CD14-positive monocyte (primary cell): ENCODE results near the gene SPEM1. TPM values are rescaled to one million over a fixed set of nuclear protein-coding genes. Genes with fewer than 3 reads are reported as not detected.
"Not testable (repeated sequence)": the region's sequence is repeated elsewhere in the genome, so short reads cannot be mapped to it uniquely, and the experiment has no call there.

ENCODE experiments used
- DNase-seq, 3 donors: peaks; one replicate each; pipeline ENCODE4 v3.0.0-alpha.2; 2011 to 2022
- H2AFZ ChIP-seq: 2 replicates; pipeline ENCODE4 v1.6.0; 2012; ENCODE audit warnings: mild to moderate bottlenecking, low read depth, low read length, inconsistent platforms; ENCODE audit not compliant: insufficient read depth, poor library complexity, severe bottlenecking
- H3K27ac ChIP-seq, 2 donors: 1 replicate in 1 of 2; 2 replicates in 1 of 2; pipeline ENCODE4 v1.5.1; 2012 to 2013; ENCODE audit warnings: low read length in 2 of 2, control low read depth in 1 of 2, inconsistent platforms in 1 of 2, low read depth in 1 of 2, mild to moderate bottlenecking in 1 of 2
- H3K27me3 ChIP-seq, 2 donors: one replicate each; pipeline versions ENCODE4 v1.6.0 to v1.6.1; 2011 to 2013; ENCODE audit warnings: low read length in 2 of 2; ENCODE audit not compliant: control insufficient read depth in 2 of 2, insufficient read depth in 2 of 2
- H3K36me3 ChIP-seq, 2 donors: replicated peaks in 1 of 2; 1 replicate in 1 of 2; 2 replicates in 1 of 2; pipeline versions ENCODE4 v1.5.1 to v1.6.1; 2012 to 2013; ENCODE audit warnings: low read length in 2 of 2, control low read depth in 1 of 2, inconsistent platforms in 1 of 2, mild to moderate bottlenecking in 1 of 2; ENCODE audit not compliant: insufficient read depth in 2 of 2, control insufficient read depth in 1 of 2
- H3K4me1 ChIP-seq, 2 donors: 1 replicate in 1 of 2; 2 replicates in 1 of 2; pipeline versions ENCODE4 v1.5.1 to v1.6.1; 2012 to 2013; ENCODE audit warnings: low read length in 2 of 2, control low read depth in 1 of 2, inconsistent platforms in 1 of 2, mild to moderate bottlenecking in 1 of 2, moderate library complexity in 1 of 2; ENCODE audit not compliant: insufficient read depth in 2 of 2, control insufficient read depth in 1 of 2
- H3K4me2 ChIP-seq: replicated peaks from 2 replicates; pipeline ENCODE3; 2012; ENCODE audit warnings: low read length, moderate library complexity, mild to moderate bottlenecking; ENCODE audit not compliant: poor library complexity, severe bottlenecking; ENCODE audit errors: extremely low read depth
- H3K4me3 ChIP-seq, 3 experiments: fragments of 200-600 bp in 1 of 3; sonication (generic) in 1 of 3; replicated peaks in 1 of 3; 1 replicate in 2 of 3; 2 replicates in 1 of 3; pipeline ENCODE4 v1.5.1; 2011 to 2013; ENCODE audit warnings: low read length in 3 of 3, mild to moderate bottlenecking in 3 of 3, control low read depth in 2 of 3, low read depth in 2 of 3, inconsistent platforms in 1 of 3, moderate library complexity in 1 of 3
- H3K79me2 ChIP-seq: 2 replicates; pipeline ENCODE4 v1.6.0; 2012; ENCODE audit warnings: mild to moderate bottlenecking, control low read depth, inconsistent platforms, low read length, moderate library complexity; ENCODE audit not compliant: insufficient read depth
- H3K9ac ChIP-seq: 2 replicates; pipeline ENCODE4 v1.6.0; 2017; ENCODE audit warnings: low read length, mild to moderate bottlenecking; ENCODE audit not compliant: insufficient read depth, poor library complexity, severe bottlenecking
- H3K9me3 ChIP-seq, 2 donors: replicated peaks in 1 of 2; 1 replicate in 1 of 2; 2 replicates in 1 of 2; pipeline versions ENCODE4 v1.5.1 to v1.6.1; 2012 to 2013; ENCODE audit warnings: low read length in 2 of 2, control low read depth in 1 of 2; ENCODE audit not compliant: control insufficient read depth in 1 of 2, insufficient read depth in 1 of 2
- H4K20me1 ChIP-seq: 2 replicates; pipeline ENCODE4 v1.6.0; 2012; ENCODE audit warnings: mild to moderate bottlenecking, low read length, control low read depth, moderate library complexity; ENCODE audit not compliant: insufficient read depth
- H3K27ac Mint-ChIP-seq, 7 donors: one replicate each; pipeline ENCODE4 v1.8.0; 2020; ENCODE audit warnings: mild to moderate bottlenecking in 7 of 7, mixed read lengths in 7 of 7, moderate library complexity in 6 of 7, inconsistent platforms in 2 of 7
- H3K27me3 Mint-ChIP-seq, 3 donors: one replicate each; pipeline ENCODE4 v1.8.0; 2021 to 2022; ENCODE audit warnings: low read depth in 3 of 3, mild to moderate bottlenecking in 3 of 3, mixed read lengths in 3 of 3, moderate library complexity in 3 of 3, inconsistent platforms in 1 of 3
- H3K36me3 Mint-ChIP-seq, 2 donors: one replicate each; pipeline ENCODE4 v1.8.0; 2020; ENCODE audit warnings: mixed read lengths in 2 of 2, inconsistent platforms in 1 of 2, mild to moderate bottlenecking in 1 of 2
- H3K4me1 Mint-ChIP-seq: one replicate; pipeline ENCODE4 v1.8.0; 2020; ENCODE audit warnings: mild to moderate bottlenecking, mixed read lengths
- H3K4me3 Mint-ChIP-seq, 2 donors: one replicate each; pipeline ENCODE4 v1.8.0; 2020; ENCODE audit warnings: mild to moderate bottlenecking in 2 of 2, mixed read lengths in 2 of 2, moderate library complexity in 1 of 2
- H3K9me3 Mint-ChIP-seq, 7 donors: one replicate each; pipeline ENCODE4 v1.8.0; 2020 to 2022; ENCODE audit warnings: mixed read lengths in 7 of 7, mild to moderate bottlenecking in 6 of 7, moderate library complexity in 6 of 7, inconsistent platforms in 2 of 7
- WGBS: methylation state at CpG from one replicate; pipeline ENCODE4 v1.1.5; 2013; ENCODE audit warnings: missing lambda C conversion rate; ENCODE audit not compliant: insufficient coverage; 5-methylcytosine and 5-hydroxymethylcytosine counted together
- intact Hi-C, 2 donors: fragments of 100-400 bp; cut with micrococcal nuclease; formaldehyde crosslinking; loops; one replicate each; pipeline versions ENCODE4 v1.15.0 to v1.15.1; 2023
- polyA plus RNA-seq, 3 donors: library from polyadenylated mRNA; depleted of rRNA in 1 of 3; unstranded in 2 of 3; stranded (reverse) in 1 of 3; fragments of 300-500 nt in 2 of 3; fragments of >200 nt in 1 of 3; fragmentation: Illumina TruSeq in 2 of 3; gene quantifications; 1 replicate in 2 of 3; 2 replicates in 1 of 3; pipeline ENCODE4 v1.2.3, GENCODE V29; 2012 to 2021

The SPEM1 gene
- polyA plus RNA-seq, 3 donors: not detected

DNA sequence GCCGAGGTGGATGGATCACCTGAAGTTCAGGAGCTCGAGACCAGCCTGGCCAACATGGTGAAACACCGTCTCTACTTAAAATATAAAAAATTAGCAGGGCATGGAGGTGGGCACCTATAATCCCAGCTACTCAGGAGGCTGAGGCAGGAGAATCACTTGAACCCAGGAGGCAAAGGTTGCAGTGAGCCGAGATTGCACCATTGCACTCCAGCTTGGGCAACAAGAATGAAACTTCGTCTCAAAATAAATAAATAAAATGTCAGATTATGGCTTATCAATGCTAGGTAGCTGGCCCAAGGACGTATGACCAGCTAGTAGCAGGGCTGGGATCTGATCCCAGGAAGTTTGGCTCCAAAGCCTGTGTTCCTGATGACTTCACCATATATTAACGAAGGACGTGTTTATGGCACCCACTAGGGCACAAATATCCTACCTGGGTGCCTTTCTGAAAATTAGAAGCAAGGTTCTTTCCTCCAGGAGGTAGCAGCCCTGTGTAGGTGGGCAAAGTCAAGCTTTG is 50.4 kb downstream of the SPEM1 start:
- H3K27ac Mint-ChIP-seq, H2AFZ ChIP-seq, H3K36me3 ChIP-seq, DNase-seq, H3K4me3 Mint-ChIP-seq, H3K4me2 ChIP-seq, H3K9me3 Mint-ChIP-seq, H3K9ac ChIP-seq, H3K4me3 ChIP-seq, H3K9me3 ChIP-seq, H3K27ac ChIP-seq, H3K27me3 Mint-ChIP-seq, H3K27me3 ChIP-seq, intact Hi-C loops, H4K20me1 ChIP-seq: not testable (repeated sequence)
- H3K79me2 ChIP-seq: peaks cover 50% of the 10 kb centered on the region
- peaks cover 31 to 42% of the 10 kb centered on the region in 2 donors for H3K4me1 ChIP-seq
- H3K4me1 Mint-ChIP-seq: peaks cover 38% of the 10 kb centered on the region
- H3K36me3 Mint-ChIP-seq: peaks cover 9 to 19% of the 10 kb centered on the region in 2 donors
- WGBS: 100% methylated on average over 1 of the region's 8 CpGs

Other genes with a start within 250 kb of the SPEM1 start
- 100 to 1,000 TPM in 2 of 3 donors, 10 to 100 TPM in 1; 82.0 to 126 (median 114) TPM for gene ASGR1, start 241.0 kb upstream of the SPEM1 start, polyA plus RNA-seq
- gene DLG4, start 200.5 kb upstream of the SPEM1 start, polyA plus RNA-seq: 10 to 100 TPM in 1 of 3 donors, under 1 TPM in 2; 0.37 to 42.6 (median 0.39) TPM
- gene ACADVL, start 200.4 kb upstream of the SPEM1 start, polyA plus RNA-seq: 1,000 to 10,000 TPM in 1 of 3 donors, 100 to 1,000 TPM in 2; 152 to 1,231 (median 154) TPM
- 1 to 10 TPM; 6.7 to 7.8 (median 7.0) TPM for gene DVL2, start 185.8 kb upstream of the SPEM1 start, polyA plus RNA-seq
- gene PHF23, start 180.9 kb upstream of the SPEM1 start, polyA plus RNA-seq: 10 to 100 TPM; 12.0 to 18.0 (median 12.9) TPM
- gene GABARAP, start 177.9 kb upstream of the SPEM1 start, polyA plus RNA-seq: 1,000 to 10,000 TPM; 1,029 to 2,937 (median 2,814) TPM
- gene CTDNEP1, start 168.6 kb upstream of the SPEM1 start, polyA plus RNA-seq: 100 to 1,000 TPM in 1 of 3 donors, 10 to 100 TPM in 2; 29.5 to 198 (median 38.3) TPM
- gene ELP5, start 168.1 kb upstream of the SPEM1 start, polyA plus RNA-seq: 10 to 100 TPM; 36.1 to 49.5 (median 44.1) TPM
- 10 to 100 TPM in 1 of 3 donors, 1 to 10 TPM in 1, under 1 TPM in 1; 0.49 to 13.4 (median 2.1) TPM for gene CLDN7, start 157.8 kb upstream of the SPEM1 start, polyA plus RNA-seq
- gene SLC2A4, start 138.6 kb upstream of the SPEM1 start, polyA plus RNA-seq: not detected
- not detected for gene YBX2, start 125.7 kb upstream of the SPEM1 start, polyA plus RNA-seq
- 100 to 1,000 TPM; 465 to 511 (median 485) TPM for gene EIF5A, start 112.7 kb upstream of the SPEM1 start, polyA plus RNA-seq
- gene GPS2, start 105.0 kb upstream of the SPEM1 start, polyA plus RNA-seq: 100 to 1,000 TPM in 1 of 3 donors, 10 to 100 TPM in 2; 53.5 to 162 (median 59.6) TPM
- gene NEURL4, start 91.0 kb upstream of the SPEM1 start, polyA plus RNA-seq: 10 to 100 TPM in 1 of 3 donors, under 1 TPM in 2; 0.35 to 42.6 (median 0.44) TPM
- 10 to 100 TPM; 32.1 to 68.5 (median 40.5) TPM for gene ACAP1, start 83.8 kb upstream of the SPEM1 start, polyA plus RNA-seq
- 1 to 10 TPM; 3.4 to 5.6 (median 3.6) TPM for gene KCTD11, start 68.2 kb upstream of the SPEM1 start, polyA plus RNA-seq
- not detected for gene TMEM95, start 65.2 kb upstream of the SPEM1 start, polyA plus RNA-seq
- gene TNK1, start 39.2 kb upstream of the SPEM1 start, polyA plus RNA-seq: not detected
- 10 to 100 TPM; 37.6 to 70.4 (median 45.7) TPM for gene PLSCR3, start 25.8 kb upstream of the SPEM1 start, polyA plus RNA-seq
- 10 to 100 TPM; 39.2 to 81.4 (median 72.6) TPM for gene TMEM256, start 16.2 kb upstream of the SPEM1 start, polyA plus RNA-seq
- under 1 TPM in 1 of 3 donors, not detected in 2; 0.55 TPM for gene NLGN2, start 12.5 kb upstream of the SPEM1 start, polyA plus RNA-seq
- gene SPEM2, start 5.3 kb downstream of the SPEM1 start, polyA plus RNA-seq: not detected
- not detected for gene SPEM3, start 8.5 kb downstream of the SPEM1 start, polyA plus RNA-seq
- gene TMEM102, start 15.1 kb downstream of the SPEM1 start, polyA plus RNA-seq: 10 to 100 TPM in 1 of 3 donors, 1 to 10 TPM in 2; 5.1 to 11.3 (median 9.8) TPM
- 1 to 10 TPM in 1 of 3 donors, not detected in 2; 2.2 TPM for gene FGF11, start 19.2 kb downstream of the SPEM1 start, polyA plus RNA-seq
- gene CHRNB1, start 24.7 kb downstream of the SPEM1 start, polyA plus RNA-seq: 10 to 100 TPM in 2 of 3 donors, 1 to 10 TPM in 1; 9.3 to 15.7 (median 14.7) TPM
- gene ZBTB4, start 59.3 kb downstream of the SPEM1 start, polyA plus RNA-seq: 1 to 10 TPM; 3.4 to 8.1 (median 4.4) TPM
- gene SLC35G6, start 61.1 kb downstream of the SPEM1 start, polyA plus RNA-seq: not detected
- 10 to 100 TPM; 12.1 to 27.9 (median 25.4) TPM for gene POLR2A, start 64.0 kb downstream of the SPEM1 start, polyA plus RNA-seq
- 10 to 100 TPM; 37.7 to 98.3 (median 50.2) TPM for gene TNFSF12, start 128.7 kb downstream of the SPEM1 start, polyA plus RNA-seq
- gene TNFSF13, start 138.4 kb downstream of the SPEM1 start, polyA plus RNA-seq: 100 to 1,000 TPM; 236 to 523 (median 491) TPM
- gene SENP3, start 141.6 kb downstream of the SPEM1 start, polyA plus RNA-seq: 100 to 1,000 TPM in 1 of 3 donors, 1 to 10 TPM in 2; 2.9 to 140 (median 5.6) TPM
- 100 to 1,000 TPM; 642 to 884 (median 744) TPM for gene CD68, start 159.3 kb downstream of the SPEM1 start, polyA plus RNA-seq
- 100 to 1,000 TPM; 100 to 107 (median 103) TPM for gene MPDU1, start 163.5 kb downstream of the SPEM1 start, polyA plus RNA-seq
- gene SOX15, start 169.8 kb downstream of the SPEM1 start, polyA plus RNA-seq: 1 to 10 TPM in 2 of 3 donors, under 1 TPM in 1; 0.86 to 1.2 (median 1.1) TPM
- 10 to 100 TPM in 1 of 3 donors, 1 to 10 TPM in 2; 6.2 to 23.0 (median 9.2) TPM for gene FXR2, start 194.6 kb downstream of the SPEM1 start, polyA plus RNA-seq
- 100 to 1,000 TPM in 1 of 3 donors, 10 to 100 TPM in 2; 83.4 to 155 (median 89.8) TPM for gene SAT2, start 207.5 kb downstream of the SPEM1 start, polyA plus RNA-seq
- gene SHBG, start 209.8 kb downstream of the SPEM1 start, polyA plus RNA-seq: under 1 TPM in 2 of 3 donors, not detected in 1; 0.43 TPM
- under 1 TPM in 1 of 3 donors, not detected in 2; 0.07 TPM for gene ATP1B2, start 230.6 kb downstream of the SPEM1 start, polyA plus RNA-seq